Central memory CD8-positive, alpha-beta T cell (primary cell): Measurements from ENCODE around the gene ZNF837.
"Not testable (repeated sequence)": the region's sequence is repeated elsewhere in the genome, so short reads cannot be mapped to it uniquely, and the experiment has no call there.

Experiments
- ATAC-seq: fragments of 150-1000 bp; cut with Tn5 transposase; replicated peaks from 2 replicates; pipeline ENCODE4 v1.10.0; 2022; ENCODE audit warnings: mild to moderate bottlenecking, moderate FRiP score, moderate number of reproducible peaks; ENCODE audit not compliant: poor library complexity, severe bottlenecking; ENCODE audit errors: extremely low read depth
- DNase-seq, 2 donors: peaks; one replicate each; pipeline ENCODE4 v3.0.0; 2021; ENCODE audit warnings: low spot score in 2 of 2
- H3K27ac Mint-ChIP-seq: one replicate; pipeline ENCODE4 v1.8.0; 2022; ENCODE audit warnings: low read depth, mild to moderate bottlenecking, moderate library complexity, mixed read lengths
- H3K27me3 Mint-ChIP-seq: one replicate; pipeline ENCODE4 v1.8.0; 2022; ENCODE audit warnings: mixed read lengths
- H3K36me3 Mint-ChIP-seq: one replicate; pipeline ENCODE4 v1.8.0; 2022; ENCODE audit warnings: mild to moderate bottlenecking, moderate library complexity, mixed read lengths; ENCODE audit not compliant: insufficient read depth
- H3K4me1 Mint-ChIP-seq: one replicate; pipeline ENCODE4 v1.8.0; 2022; ENCODE audit warnings: mixed read lengths
- H3K4me3 Mint-ChIP-seq: one replicate; pipeline ENCODE4 v1.8.0; 2022; ENCODE audit warnings: mild to moderate bottlenecking, moderate library complexity, mixed read lengths
- H3K9me3 Mint-ChIP-seq: one replicate; pipeline ENCODE4 v1.8.0; 2022; ENCODE audit warnings: mixed read lengths

ZNF837 gene

GRCh38 chr19:58380662-58381459 is at the start of gene ZNF837:
Gene ZNF837, minus strand, starts transcription at chr19:58381030. Its CDS starts 11,698 bp downstream, at chr19:58369332.
- H3K4me3 Mint-ChIP-seq = peak within 1 kb of the TSS; percentile 88
- peak; percentile 93 to 98 for DNase-seq
- peaks cover 22% of the 10 kb centered on the region for H3K36me3 Mint-ChIP-seq
- H3K4me1 Mint-ChIP-seq = peaks cover 32% of the 10 kb centered on the region
- peak; percentile 84 for ATAC-seq
- H3K9me3 Mint-ChIP-seq = no peaks in the 10 kb centered on the region
- no peaks in the 10 kb centered on the region for H3K27me3 Mint-ChIP-seq
- peak within 1 kb of the TSS; percentile 94 for H3K27ac Mint-ChIP-seq

- DNase-seq = no peak
- H3K36me3 Mint-ChIP-seq = no peaks in the 10 kb centered on the region
- H3K27me3 Mint-ChIP-seq = no peaks in the 10 kb centered on the region
- H3K4me1 Mint-ChIP-seq = no peaks in the 10 kb centered on the region
- ATAC-seq = no peak
- H3K4me3 Mint-ChIP-seq = no peak overlapping the region
- peaks cover 4% of the 10 kb centered on the region for H3K9me3 Mint-ChIP-seq
- H3K27ac Mint-ChIP-seq = no peak overlapping the region
Observed at GRCh38 chr19:58429745-58430144, 48.9 kb upstream of the ZNF837 start.

- no peak overlapping the region for H3K4me3 Mint-ChIP-seq
- H3K27ac Mint-ChIP-seq = no peak overlapping the region
- ATAC-seq = no peak
- no peaks in the 10 kb centered on the region for H3K27me3 Mint-ChIP-seq
- H3K36me3 Mint-ChIP-seq = no peaks in the 10 kb centered on the region
- H3K9me3 Mint-ChIP-seq = peaks cover 4% of the 10 kb centered on the region
- H3K4me1 Mint-ChIP-seq = no peaks in the 10 kb centered on the region
- DNase-seq = no peak
Observed at GRCh38 chr19:58428617-58429016, 47.8 kb upstream of the ZNF837 start.

DNA sequence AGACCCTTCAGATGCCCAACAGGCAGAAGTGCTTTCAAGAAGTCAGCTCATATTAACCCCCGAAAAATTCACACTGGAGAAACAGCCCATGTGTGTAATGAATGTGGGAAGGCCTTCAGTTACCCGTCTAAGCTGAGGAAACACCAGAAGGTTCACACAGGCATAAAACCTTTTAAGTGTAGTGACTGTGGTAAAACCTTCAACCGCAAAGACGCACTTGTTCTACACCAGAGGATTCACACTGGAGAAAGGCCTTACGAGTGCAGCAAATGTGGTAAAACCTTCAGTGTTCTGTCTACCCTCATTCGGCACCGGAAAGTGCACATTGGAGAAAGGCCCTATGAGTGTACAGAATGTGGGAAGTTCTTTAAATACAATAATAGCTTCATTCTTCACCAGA is 36.2 kb upstream of the ZNF837 start:
- DNase-seq = no peak
- Mint-ChIP-seq H3K4me3 (no peak overlapping the region), H3K4me1 (no peaks in the 10 kb centered on the region), H3K27me3 (no peaks in the 10 kb centered on the region), H3K27ac (no peak overlapping the region), H3K36me3 (peaks cover 9% of the 10 kb centered on the region), H3K9me3 (no peaks in the 10 kb centered on the region)
- no peak for ATAC-seq

DNA sequence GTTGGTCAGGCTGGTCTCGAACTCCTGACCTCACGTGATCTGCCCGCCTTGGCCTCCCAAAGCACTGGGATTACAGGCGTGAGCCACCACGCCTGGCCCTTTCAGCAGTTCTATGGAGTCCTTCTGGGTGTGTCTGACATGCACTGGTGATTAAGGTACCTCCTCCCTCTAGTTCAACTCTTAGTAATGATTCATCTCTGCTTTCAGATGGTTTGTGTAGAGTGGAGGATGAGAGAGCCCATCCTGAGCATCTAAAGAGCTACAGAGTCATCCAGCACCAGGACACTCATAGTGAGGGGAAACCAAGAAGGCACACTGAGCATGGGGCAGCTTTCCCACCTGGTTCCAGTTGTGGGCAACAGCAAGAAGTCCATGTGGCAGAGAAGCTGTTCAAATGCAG is 35.8 kb upstream of the ZNF837 start:
- Mint-ChIP-seq H3K27me3 (no peaks in the 10 kb centered on the region), H3K27ac (no peak overlapping the region), H3K36me3 (peaks cover 9% of the 10 kb centered on the region), H3K4me1 (no peaks in the 10 kb centered on the region), H3K4me3 (no peak overlapping the region), H3K9me3 (no peaks in the 10 kb centered on the region)
- DNase-seq (no peak), ATAC-seq (no peak)

- no peaks in the 10 kb centered on the region for H3K27me3 Mint-ChIP-seq
- peaks cover 6% of the 10 kb centered on the region for H3K36me3 Mint-ChIP-seq
- DNase-seq (no peak), ATAC-seq (no peak)
- H3K27ac Mint-ChIP-seq = no peak overlapping the region
- H3K4me1 Mint-ChIP-seq = peaks cover 41% of the 10 kb centered on the region
- H3K9me3 Mint-ChIP-seq = no peaks in the 10 kb centered on the region
- peak overlapping the region; percentile 91 for H3K4me3 Mint-ChIP-seq
Observed at GRCh38 chr19:58409010-58409790, 28.4 kb upstream of the ZNF837 start.

DNA sequence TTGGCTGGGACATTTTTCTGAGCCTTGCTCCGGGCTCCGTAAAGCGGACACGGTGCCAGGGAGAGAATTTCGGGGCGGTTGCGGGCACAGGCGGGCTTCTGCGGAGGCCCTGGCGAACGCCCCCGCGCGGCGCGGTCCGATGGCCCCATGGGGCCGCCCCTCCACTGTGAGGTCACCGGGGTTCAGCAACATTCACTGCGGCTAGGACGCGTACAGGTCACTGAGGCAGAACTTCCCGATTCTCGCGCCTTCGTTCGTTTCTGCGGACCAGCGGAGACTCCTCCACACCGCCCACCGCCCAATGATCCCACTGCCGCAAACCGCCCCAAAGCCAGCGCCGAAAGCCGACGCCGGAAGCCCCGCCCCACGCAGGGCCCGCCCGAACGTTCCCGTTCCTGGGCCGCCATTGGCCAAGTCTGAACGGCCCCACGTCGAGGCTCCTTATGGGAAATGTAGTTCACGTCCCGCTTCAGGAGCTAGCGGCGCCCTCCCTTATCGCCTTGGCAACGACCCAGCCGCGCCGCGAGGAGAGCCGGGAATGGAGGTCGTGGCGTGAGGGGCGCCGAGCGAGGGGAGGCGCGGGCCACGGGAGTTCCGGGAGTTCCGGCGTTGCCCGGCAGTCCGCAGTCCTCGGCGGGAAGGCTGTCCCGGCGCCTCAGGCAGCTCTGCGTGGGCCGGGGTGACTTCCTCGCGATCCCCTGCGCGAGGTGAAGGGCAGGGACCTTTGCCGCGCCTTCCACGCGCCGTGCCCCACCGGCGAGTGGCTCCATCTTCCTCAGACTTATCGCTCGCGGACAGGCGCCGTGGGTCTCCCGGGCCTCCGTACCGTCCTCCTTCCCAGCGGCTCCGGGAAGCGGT is 27.6 kb upstream of the ZNF837 start, which contains the start of gene ZNF584:
Gene ZNF584, plus strand, starts transcription at position 498 of the 858 bp plus-strand sequence. CDS start 499 bp downstream, outside the sequence.
- peaks cover 41% of the 10 kb centered on the region for H3K4me1 Mint-ChIP-seq
- no peaks in the 10 kb centered on the region for H3K9me3 Mint-ChIP-seq
- H3K27ac Mint-ChIP-seq = peak within 1 kb of the TSS; percentile 97
- peaks cover 7% of the 10 kb centered on the region for H3K36me3 Mint-ChIP-seq
- peak within 1 kb of the TSS; percentile 91 for H3K4me3 Mint-ChIP-seq
- H3K27me3 Mint-ChIP-seq = no peaks in the 10 kb centered on the region
- peak; percentile 84 to 86 for DNase-seq
- ATAC-seq = peak; percentile 98

DNA sequence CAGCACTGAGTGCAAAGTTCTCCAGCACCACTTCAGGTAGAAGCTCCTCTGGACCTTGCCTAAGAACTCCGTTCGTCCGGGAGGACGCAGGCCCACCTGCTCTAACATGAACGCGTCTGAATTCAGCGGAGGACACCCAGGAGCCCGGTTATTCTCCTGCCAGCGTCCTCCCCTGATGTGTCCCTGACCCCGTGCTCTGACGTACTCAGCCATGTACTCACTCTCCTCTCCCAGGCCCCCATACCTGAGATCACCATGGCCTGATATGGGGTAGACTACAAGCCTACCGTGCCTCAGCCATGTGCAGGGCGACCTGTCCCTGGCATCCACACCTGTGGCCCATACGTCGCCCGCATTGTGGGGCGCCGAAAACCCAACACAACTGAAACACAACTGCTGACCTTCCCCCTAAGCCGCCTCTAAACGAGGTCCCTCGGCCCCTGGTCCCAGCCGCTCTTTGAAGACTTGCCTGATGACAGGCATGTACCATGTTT is 26.9 kb upstream of the ZNF837 start:
- ATAC-seq (no peak), DNase-seq (no peak)
- H3K36me3 Mint-ChIP-seq = peaks cover 7% of the 10 kb centered on the region
- no peaks in the 10 kb centered on the region for H3K27me3 Mint-ChIP-seq
- H3K4me3 Mint-ChIP-seq = peak overlapping the region; percentile 91
- peaks cover 41% of the 10 kb centered on the region for H3K4me1 Mint-ChIP-seq
- H3K9me3 Mint-ChIP-seq = no peaks in the 10 kb centered on the region
- peak overlapping the region; percentile 97 for H3K27ac Mint-ChIP-seq

DNA sequence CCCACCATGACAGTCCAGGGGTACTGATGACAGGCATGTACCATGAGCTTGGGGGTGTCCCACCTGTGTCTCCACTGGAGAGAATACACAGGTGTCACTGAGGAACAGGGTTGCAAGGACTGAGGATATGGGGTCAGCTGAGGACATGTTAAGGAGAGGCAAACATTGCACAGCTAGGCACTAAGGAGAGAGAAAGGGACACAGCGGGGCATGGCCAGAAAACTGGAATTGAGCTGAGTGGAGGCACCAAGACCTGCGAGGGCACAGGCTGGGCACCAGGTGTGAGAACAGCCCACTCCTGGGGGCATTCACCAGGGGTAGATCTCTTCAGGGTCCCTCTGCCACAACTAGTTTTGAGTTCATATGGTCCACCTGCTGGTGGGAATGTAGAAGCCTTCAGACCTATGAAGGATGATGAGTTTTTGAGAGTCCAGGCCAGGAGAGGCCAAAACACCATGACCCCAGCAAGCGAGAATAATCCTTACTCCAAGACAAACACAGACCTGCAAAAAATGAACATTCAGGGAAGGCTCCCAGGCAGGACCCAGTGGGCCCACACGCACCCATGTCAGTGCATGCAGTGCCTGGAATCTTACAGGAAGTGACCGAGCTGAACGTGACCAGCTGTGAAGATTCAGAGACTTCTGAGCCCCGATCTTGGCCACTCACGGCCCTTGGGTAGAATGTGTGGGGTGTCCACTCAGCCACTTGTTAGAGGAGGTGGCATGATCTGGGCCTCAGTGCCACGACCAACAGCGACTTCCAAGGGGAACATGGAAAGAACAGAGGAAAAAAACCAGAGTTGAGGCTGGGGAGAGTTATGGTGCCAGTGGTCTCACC is 26.2 kb upstream of the ZNF837 start:
- Mint-ChIP-seq H3K9me3 (no peaks in the 10 kb centered on the region), H3K27me3 (no peaks in the 10 kb centered on the region), H3K4me3 (peak overlapping the region; percentile 91), H3K27ac (peak overlapping the region; percentile 97), H3K36me3 (peaks cover 6% of the 10 kb centered on the region), H3K4me1 (peaks cover 41% of the 10 kb centered on the region)
- DNase-seq (no peak), ATAC-seq (no peak)

GRCh38 chr19:58403920-58404478 is 23.2 kb upstream of the ZNF837 start:
- Mint-ChIP-seq H3K36me3 (peaks cover 11% of the 10 kb centered on the region), H3K4me1 (peaks cover 36% of the 10 kb centered on the region)
- H3K4me3 Mint-ChIP-seq, ATAC-seq, H3K27ac Mint-ChIP-seq, DNase-seq, H3K9me3 Mint-ChIP-seq, H3K27me3 Mint-ChIP-seq: not testable (repeated sequence)

GRCh38 chr19:58401840-58402421 is 21.1 kb upstream of the ZNF837 start:
- Mint-ChIP-seq H3K4me1 (peaks cover 17% of the 10 kb centered on the region), H3K9me3 (no peaks in the 10 kb centered on the region), H3K36me3 (peaks cover 9% of the 10 kb centered on the region), H3K27ac (peak overlapping the region; percentile 94), H3K4me3 (peak overlapping the region; percentile 80), H3K27me3 (no peaks in the 10 kb centered on the region)
- ATAC-seq (no peak), DNase-seq (no peak)
